Measurements from ENCODE around the gene ARL15. TPM values are rescaled to one million over a fixed set of nuclear protein-coding genes. Genes with fewer than 3 reads are reported as not detected.

Gene ARL15
- total RNA-seq, 1 donor from 2014 or later: 102 TPM

DNA sequence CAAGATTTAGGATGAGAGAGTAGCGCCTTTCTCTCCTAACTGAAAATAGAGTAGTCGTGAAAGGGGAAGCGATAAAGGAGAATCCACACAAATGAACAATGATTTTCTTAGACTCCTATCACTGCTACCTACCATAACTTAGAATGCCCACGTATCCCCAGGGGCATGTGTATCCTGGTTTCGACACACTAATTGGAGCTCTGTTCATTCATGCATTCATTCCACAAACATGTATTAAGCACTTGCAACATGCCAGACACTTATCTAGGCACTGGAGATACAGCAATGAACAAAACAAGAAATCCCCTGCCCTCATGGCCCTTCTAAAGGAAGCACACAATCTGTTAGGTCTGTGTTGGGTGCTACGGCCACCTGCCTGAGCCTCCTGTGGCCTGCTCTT, 40.0 kb downstream of the ARL15 start:
- Mint-ChIP-seq H3K4me3 (ENCODE audit: unreplicated experiment) (no peak overlapping the region), H3K9me3 (ENCODE audit: unreplicated experiment) (no peaks in the 10 kb centered on the region), H3K27ac (ENCODE audit: unreplicated experiment) (no peak overlapping the region), H3K4me1 (ENCODE audit: unreplicated experiment) (peaks cover 13% of the 10 kb centered on the region), H3K27me3 (ENCODE audit: unreplicated experiment) (peaks cover 4% of the 10 kb centered on the region), H3K36me3 (ENCODE audit: low read depth, unreplicated experiment) (peaks cover 4% of the 10 kb centered on the region)
- TF ChIP-seq, protein P1, sequence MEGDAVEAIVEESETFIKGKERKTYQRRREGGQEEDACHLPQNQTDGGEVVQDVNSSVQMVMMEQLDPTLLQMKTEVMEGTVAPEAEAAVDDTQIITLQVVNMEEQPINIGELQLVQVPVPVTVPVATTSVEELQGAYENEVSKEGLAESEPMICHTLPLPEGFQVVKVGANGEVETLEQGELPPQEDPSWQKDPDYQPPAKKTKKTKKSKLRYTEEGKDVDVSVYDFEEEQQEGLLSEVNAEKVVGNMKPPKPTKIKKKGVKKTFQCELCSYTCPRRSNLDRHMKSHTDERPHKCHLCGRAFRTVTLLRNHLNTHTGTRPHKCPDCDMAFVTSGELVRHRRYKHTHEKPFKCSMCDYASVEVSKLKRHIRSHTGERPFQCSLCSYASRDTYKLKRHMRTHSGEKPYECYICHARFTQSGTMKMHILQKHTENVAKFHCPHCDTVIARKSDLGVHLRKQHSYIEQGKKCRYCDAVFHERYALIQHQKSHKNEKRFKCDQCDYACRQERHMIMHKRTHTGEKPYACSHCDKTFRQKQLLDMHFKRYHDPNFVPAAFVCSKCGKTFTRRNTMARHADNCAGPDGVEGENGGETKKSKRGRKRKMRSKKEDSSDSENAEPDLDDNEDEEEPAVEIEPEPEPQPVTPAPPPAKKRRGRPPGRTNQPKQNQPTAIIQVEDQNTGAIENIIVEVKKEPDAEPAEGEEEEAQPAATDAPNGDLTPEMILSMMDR (IDR thresholded peaks at IDR 0.05; ENCODE audit: unreplicated experiment): no peak
- DNase-seq (ENCODE audit: low spot score): no peak

DNA sequence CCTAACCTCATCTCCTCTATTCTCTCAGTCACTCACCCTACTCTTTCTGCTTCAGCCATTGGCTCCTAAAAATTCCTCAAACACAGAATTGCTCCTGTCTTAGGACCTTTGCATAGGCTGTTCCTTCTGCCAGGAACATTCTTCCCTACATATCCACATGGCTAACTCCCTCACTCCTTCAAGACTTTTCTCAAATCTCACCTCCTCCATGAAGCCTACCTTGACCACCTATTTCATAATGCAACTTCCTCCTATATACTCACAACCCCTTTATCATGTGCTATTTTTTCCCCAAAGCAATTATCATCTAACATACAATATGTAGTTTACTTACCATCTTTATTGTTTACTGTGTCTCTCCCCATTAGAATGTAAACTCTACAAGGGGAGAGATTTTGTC, 45.8 kb downstream of the ARL15 start:
- Mint-ChIP-seq H3K4me1 (ENCODE audit: unreplicated experiment) (peaks cover 31% of the 10 kb centered on the region), H3K4me3 (ENCODE audit: unreplicated experiment) (no peak overlapping the region), H3K36me3 (ENCODE audit: low read depth, unreplicated experiment) (peaks cover 4% of the 10 kb centered on the region), H3K27me3 (ENCODE audit: unreplicated experiment) (no peaks in the 10 kb centered on the region), H3K27ac (ENCODE audit: unreplicated experiment) (no peak overlapping the region), H3K9me3 (ENCODE audit: unreplicated experiment) (no peaks in the 10 kb centered on the region)
- no peak for DNase-seq (ENCODE audit: low spot score)
- TF ChIP-seq, protein P1 (IDR thresholded peaks at IDR 0.05; ENCODE audit: unreplicated experiment): no peak

DNA sequence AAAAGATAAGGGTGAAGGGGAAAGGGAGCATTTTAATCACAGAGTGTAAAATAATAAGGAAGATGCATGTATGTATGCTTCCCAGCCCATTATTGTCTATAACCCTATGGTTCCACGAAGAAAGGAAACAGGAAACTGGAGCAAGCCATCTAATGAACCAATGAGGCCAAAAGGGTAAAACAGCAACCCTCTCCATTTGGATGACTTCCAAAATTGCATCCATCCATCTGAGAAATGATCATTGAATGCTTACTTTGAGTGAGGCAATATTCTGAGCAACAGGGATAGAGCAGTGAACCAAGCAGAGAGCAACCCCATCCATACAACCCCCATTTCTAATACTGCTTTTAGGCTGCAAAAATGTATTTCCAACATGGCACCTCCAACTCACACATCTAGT, 46.9 kb downstream of the ARL15 start:
- TF ChIP-seq, protein P1 (IDR thresholded peaks at IDR 0.05; ENCODE audit: unreplicated experiment): no peak
- Mint-ChIP-seq H3K9me3 (ENCODE audit: unreplicated experiment) (no peaks in the 10 kb centered on the region), H3K4me1 (ENCODE audit: unreplicated experiment) (peaks cover 40% of the 10 kb centered on the region), H3K27me3 (ENCODE audit: unreplicated experiment) (no peaks in the 10 kb centered on the region), H3K4me3 (ENCODE audit: unreplicated experiment) (no peak overlapping the region), H3K27ac (ENCODE audit: unreplicated experiment) (no peak overlapping the region), H3K36me3 (ENCODE audit: low read depth, unreplicated experiment) (no peaks in the 10 kb centered on the region)
- DNase-seq (ENCODE audit: low spot score): no peak

DNA sequence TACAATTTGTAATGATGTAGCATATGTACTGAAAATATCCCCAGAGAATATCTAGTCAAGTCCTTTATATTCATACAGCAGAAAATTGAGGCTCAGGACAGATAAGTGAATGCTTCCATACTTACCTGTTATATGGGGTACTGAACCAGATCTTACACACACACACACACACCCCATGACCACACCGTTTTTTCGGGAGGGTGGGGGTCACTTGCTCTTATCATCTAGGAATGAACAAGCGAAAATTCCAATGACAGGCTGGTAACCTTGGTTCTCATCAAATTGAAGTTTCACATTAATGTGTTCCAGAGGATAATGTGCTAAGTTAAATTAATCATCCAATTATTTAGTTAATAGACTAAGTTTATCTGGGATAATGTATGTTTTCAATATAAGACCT, 48.8 kb downstream of the ARL15 start:
- no peaks in the 10 kb centered on the region for H3K36me3 Mint-ChIP-seq (ENCODE audit: low read depth, unreplicated experiment)
- no peak for DNase-seq (ENCODE audit: low spot score)
- TF ChIP-seq, protein P1 (IDR thresholded peaks at IDR 0.05; ENCODE audit: unreplicated experiment): no peak
- H3K4me1 Mint-ChIP-seq (ENCODE audit: unreplicated experiment): peaks cover 54% of the 10 kb centered on the region
- H3K27me3 Mint-ChIP-seq (ENCODE audit: unreplicated experiment): no peaks in the 10 kb centered on the region
- H3K27ac Mint-ChIP-seq (ENCODE audit: unreplicated experiment): no peak overlapping the region
- no peaks in the 10 kb centered on the region for H3K9me3 Mint-ChIP-seq (ENCODE audit: unreplicated experiment)
- H3K4me3 Mint-ChIP-seq (ENCODE audit: unreplicated experiment): no peak overlapping the region

DNA sequence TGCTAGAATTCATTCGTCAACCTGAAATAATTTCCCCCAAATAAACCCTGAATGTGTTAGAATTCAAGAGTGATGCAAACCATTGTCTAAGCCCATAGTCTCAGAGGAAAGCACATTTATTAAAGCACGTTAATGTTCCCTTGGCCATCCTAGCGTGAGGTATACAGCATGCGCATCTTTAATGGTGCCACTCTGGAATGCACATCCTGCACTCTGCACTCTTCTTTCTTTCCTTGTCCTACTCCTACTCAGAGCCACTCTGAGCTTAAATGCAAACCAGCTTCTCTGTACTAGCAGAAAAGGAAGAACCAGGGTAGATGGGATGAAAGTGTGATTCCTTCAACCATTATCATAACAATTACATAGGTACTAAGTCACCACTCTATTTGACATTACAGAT, 50.4 kb downstream of the ARL15 start:
- no peaks in the 10 kb centered on the region for H3K27me3 Mint-ChIP-seq (ENCODE audit: unreplicated experiment)
- DNase-seq (ENCODE audit: low spot score): no peak
- no peaks in the 10 kb centered on the region for H3K36me3 Mint-ChIP-seq (ENCODE audit: low read depth, unreplicated experiment)
- no peaks in the 10 kb centered on the region for H3K9me3 Mint-ChIP-seq (ENCODE audit: unreplicated experiment)
- TF ChIP-seq, protein P1 (IDR thresholded peaks at IDR 0.05; ENCODE audit: unreplicated experiment): no peak
- H3K4me3 Mint-ChIP-seq (ENCODE audit: unreplicated experiment): no peak overlapping the region
- no peak overlapping the region for H3K27ac Mint-ChIP-seq (ENCODE audit: unreplicated experiment)
- peaks cover 66% of the 10 kb centered on the region for H3K4me1 Mint-ChIP-seq (ENCODE audit: unreplicated experiment)

All from endothelial cell (in vitro differentiated cells).